HT1080 (cell line): Measurements from ENCODE around the gene TNFRSF11A. TPM values are rescaled to one million over a fixed set of nuclear protein-coding genes. Genes with fewer than 3 reads are reported as not detected.
A peak's percentile ranks its signal among the peaks of the same experiment; 100 is the strongest.

Source experiments
- DNase-seq: peaks from one replicate; pipeline ENCODE4 v3.0.0-alpha.2; 2015; ENCODE audit warnings: low read depth
- total RNA-seq: library from RNA; depleted of rRNA; stranded (reverse); fragments of >200 nt; shearing (Covaris generic); gene quantifications from 2 replicates; pipeline ENCODE4 v1.2.3, GENCODE V29; 2014

Gene TNFRSF11A
- total RNA-seq, 1 experiment from 2014 or later: 13.1 TPM

GRCh38 chr18:62377131-62377807 lies 52.2 kb downstream of the TNFRSF11A start:
- no peak for DNase-seq

DNA sequence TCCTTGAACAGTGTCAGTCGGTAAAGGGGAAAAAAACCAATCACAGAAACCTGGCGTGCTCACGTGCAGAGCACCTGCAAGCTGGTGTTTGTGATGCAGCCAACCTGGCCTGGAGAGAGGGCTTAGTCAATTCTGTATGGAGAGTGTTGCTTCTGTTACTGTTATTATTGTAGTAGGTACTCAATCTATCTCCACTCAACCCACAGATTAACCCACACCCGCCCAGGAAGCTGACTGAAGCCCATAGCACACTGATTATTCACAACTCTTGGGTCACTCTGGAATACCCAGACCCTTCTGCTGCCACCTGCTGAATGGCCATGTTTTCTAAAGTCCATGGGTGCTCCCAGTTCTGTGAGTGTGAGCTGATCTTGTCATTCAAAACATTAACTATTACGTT lies 53.9 kb downstream of the TNFRSF11A start:
- peak; percentile 46 for DNase-seq

DNA sequence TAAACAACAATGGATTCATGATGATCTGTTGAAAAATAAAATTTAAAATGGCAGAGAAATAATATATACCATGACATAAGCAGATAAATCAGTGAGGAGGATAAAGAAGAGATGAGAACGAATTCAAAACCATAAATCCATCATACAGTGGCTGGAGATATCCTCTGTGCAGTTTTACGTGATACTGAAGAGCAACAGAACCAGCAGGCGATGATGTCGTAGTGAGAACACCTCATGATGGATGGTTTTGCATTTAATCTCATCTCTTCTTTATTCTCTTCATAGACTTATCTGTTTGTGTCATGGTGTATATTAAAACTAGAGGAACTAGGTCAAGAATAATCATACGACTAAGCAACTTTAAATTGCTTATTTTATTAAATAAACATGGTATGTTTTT lies 56.3 kb downstream of the TNFRSF11A start:
- no peak for DNase-seq

GRCh38 chr18:62384068-62384467 lies 59.0 kb downstream of the TNFRSF11A start:
- DNase-seq: no peak

DNA sequence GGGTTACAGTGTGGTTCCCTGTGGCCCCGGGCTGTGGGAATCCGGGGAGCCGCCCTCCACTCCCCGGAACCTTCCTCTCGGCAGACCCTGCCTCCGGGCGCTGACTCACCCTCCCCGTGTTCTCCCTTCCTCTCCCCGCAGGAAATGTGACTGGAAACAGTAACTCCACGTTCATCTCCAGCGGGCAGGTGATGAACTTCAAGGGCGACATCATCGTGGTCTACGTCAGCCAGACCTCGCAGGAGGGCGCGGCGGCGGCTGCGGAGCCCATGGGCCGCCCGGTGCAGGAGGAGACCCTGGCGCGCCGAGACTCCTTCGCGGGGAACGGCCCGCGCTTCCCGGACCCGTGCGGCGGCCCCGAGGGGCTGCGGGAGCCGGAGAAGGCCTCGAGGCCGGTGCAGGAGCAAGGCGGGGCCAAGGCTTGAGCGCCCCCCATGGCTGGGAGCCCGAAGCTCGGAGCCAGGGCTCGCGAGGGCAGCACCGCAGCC lies 59.5 kb downstream of the TNFRSF11A start:
- no peak for DNase-seq

GRCh38 chr18:62386091-62386490 lies 61.0 kb downstream of the TNFRSF11A start:
- no peak for DNase-seq

- no peak for DNase-seq
These were observed 61.5 kb downstream of the TNFRSF11A start for GRCh38 chr18:62386601-62387000.

GRCh38 chr18:62387257-62387656 lies 62.1 kb downstream of the TNFRSF11A start:
- no peak for DNase-seq

- no peak for DNase-seq
These were observed 64.0 kb downstream of the TNFRSF11A start for GRCh38 chr18:62388855-62389760.

DNA sequence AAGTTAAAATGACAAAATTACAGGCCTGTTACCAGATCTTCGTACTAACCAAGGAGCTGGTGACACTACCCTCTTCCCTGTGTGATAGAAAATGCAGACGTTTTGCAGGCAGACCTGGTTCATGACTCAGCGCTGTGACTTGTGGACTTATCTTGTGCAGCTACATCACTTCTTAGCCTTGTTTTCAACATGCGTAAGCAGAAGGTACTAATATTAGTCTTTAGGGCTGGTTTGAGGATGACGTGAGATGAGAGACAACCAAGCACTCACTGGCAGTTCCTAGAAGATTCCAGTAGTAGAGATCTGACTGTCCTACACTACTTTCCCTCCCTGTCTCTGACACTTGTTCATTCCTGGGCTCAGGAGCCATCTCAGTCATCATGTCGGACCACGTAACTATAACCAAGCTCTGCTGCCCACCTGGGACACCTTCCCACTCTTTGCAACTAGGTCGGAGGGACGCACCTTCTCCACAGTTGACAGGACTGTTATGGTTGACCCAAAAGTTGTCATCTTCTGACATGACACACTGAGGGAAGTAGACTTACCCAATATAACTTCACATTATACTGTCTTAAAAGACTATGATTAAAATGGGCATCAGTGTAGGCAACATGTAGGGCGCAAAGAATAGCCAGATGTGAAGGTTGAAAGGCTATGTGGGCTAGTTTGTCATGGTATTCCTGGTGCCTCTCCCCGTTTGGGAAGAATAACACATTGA lies 64.8 kb downstream of the TNFRSF11A start:
- DNase-seq: peak; percentile 23

- no peak for DNase-seq
These were observed 69.1 kb downstream of the TNFRSF11A start for GRCh38 chr18:62394006-62394763.

DNA sequence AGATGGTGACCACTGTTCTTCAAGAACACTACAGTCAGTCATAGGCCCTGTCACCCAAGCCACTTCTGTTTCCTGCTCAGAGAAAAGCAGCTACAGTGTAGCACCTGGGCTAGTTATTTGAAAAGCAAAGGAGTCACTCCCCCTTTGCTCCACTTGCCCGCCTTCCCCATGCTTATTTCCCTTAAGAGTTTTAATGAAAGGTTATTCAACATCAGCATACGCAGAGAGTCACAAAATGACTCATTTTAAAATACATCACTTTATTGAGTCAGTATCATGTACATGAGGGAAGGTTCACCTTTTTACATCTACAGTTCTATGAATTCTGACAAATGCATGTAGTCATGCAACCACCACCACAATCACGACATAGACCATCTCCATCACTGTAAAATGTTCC lies 71.3 kb downstream of the TNFRSF11A start:
- peak; percentile 10 for DNase-seq

DNA sequence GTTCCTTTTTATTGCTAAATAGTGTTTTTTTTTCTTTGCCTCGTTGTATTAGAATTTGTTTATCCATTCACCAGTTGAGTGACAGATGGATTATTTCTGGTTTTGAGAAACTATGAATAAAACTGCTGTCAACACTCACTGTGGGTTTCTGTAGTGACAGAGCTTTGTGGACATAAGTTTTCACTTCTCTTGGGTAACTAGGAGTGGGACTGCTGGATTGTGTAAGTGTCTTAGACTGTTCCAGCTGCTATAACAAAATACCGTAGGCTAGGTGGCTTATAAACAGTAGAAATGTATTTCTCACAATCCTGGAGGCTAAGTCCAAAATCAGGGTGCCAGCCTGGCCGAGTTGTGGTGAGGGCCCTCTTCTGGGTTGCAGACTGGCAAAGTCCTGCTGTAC lies 71.9 kb downstream of the TNFRSF11A start:
- DNase-seq: no peak

- no peak for DNase-seq
These were observed 73.2 kb downstream of the TNFRSF11A start for GRCh38 chr18:62398291-62398690.

DNA sequence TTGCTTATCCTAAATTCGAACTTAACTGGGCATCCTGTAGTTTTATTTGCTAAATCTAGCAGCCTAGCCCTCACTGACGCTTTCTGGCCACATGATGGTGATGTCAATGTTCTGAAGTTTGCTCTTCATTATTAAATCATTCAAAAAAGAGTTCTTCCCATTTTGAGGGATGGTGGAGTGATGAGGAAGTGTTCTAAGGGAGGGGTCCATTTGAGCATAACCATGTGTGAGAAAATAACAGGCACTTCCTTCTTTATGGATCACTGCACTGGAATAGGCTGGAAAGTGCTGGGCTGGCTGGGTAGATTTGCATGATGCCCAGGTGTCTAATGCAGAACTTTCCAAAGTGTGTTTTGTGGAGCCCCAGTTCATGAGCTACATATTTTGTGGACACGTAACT lies 74.2 kb downstream of the TNFRSF11A start:
- no peak for DNase-seq

GRCh38 chr18:62399781-62400308 lies 74.7 kb downstream of the TNFRSF11A start:
- DNase-seq: peak; percentile 68

DNA sequence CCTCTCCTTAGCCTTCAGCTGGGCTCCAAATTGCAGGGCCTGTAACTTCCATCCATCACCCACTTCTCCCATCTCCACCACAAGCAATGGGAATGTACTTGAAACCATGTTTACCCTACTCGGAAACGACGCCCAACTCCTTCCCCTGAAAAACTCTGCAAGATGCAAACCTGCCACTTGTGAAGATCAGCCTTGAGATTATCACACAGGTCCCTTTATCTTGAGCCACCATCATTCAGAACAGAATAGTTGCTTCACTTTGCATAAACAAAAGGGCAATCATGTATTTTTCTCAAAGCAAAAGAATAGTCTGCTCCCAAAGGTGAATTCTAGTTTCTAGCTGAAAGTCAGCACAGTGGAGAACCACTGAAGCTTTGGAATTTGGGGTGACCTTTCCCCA lies 75.8 kb downstream of the TNFRSF11A start:
- no peak for DNase-seq

- no peak for DNase-seq
These were observed 77.3 kb downstream of the TNFRSF11A start for GRCh38 chr18:62402342-62402948.

DNA sequence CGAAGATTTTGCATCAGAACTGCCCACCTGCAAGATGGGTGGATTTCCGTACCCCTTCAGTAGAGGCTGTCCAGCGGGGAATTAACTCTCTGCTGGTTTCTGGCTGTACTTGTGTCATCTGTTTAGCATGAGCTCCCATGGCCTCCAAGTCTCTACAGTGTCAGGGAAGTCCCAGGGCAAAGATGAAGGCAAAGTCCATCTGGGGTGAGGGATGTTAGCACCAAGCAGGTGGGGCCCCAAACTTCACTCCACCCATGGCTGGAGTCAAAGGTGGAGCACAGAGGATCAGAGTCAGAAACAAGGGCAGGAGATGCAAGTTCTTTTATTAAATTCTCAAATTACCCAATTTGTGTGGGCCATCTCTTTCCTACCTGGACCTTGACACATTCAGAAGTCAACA lies 78.0 kb downstream of the TNFRSF11A start:
- no peak for DNase-seq

DNA sequence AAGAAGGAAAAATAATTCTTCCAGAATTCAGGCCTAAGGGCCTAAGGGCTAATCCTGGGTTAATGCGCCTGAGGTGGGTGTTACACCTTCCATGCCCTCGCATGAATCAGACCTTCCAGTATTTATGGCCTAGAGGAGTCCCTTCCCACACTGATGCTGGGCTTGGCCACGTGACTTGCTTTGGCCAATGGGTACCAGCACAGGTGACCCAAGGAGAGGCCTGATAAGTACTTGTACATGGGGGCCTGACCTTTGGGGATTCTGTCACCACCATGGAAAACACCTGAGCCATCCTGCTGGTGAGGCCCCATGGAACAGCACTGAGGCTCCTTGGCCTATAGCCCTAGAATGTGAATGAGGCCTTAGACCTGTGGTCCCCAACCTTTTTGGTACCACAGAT lies 79.8 kb downstream of the TNFRSF11A start:
- DNase-seq: no peak
